ENCODE measurements around the gene CNTNAP5.

Gene CNTNAP5

DNA sequence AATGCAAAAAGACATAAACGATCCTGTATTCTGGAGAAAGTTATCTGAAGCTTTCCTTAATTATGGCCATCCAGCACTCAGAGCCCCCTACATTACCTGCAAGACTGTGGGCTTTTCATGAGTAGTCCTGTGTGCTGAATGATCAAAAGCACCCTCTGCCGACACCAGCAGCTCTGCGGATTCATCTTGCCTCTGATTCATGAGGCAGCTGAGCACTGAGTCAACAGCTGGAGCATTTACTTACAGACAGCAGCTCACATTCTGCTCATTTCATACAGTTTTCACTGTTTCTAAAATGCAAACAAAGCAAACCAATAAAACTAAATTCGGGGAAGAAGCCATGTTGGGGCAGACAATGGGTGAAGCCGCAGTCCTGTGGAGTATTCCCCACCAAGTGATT, 886.5 kb downstream of the CNTNAP5 start:
- no peak for DNase-seq (ENCODE audit: low read depth)

- no peak for DNase-seq (ENCODE audit: low read depth)
Observed at GRCh38 chr2:124913868-124914267, 888.8 kb downstream of the CNTNAP5 start.

- DNase-seq (ENCODE audit: low read depth) = no peak
Observed at GRCh38 chr2:124915567-124915966, 890.5 kb downstream of the CNTNAP5 start.

DNA sequence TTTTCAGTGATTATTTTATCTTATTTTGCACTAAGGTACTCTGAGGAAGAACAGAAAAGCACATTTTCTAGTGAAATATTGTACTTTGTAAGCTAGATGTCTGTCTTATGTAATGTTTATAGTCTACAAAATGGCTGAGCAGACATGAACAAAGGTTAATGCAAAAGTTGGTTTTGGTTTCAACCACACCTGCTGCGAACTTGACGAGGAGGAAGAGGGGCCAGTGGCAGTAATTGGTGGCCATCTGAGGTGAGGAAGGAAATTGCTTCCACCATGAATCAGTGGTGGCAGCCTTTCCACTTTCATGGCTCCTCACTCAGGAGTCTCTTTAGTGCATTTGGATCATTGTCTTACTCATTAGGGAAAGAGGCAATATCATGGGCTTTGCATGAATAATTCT, 894.2 kb downstream of the CNTNAP5 start:
- DNase-seq (ENCODE audit: low read depth) = no peak

DNA sequence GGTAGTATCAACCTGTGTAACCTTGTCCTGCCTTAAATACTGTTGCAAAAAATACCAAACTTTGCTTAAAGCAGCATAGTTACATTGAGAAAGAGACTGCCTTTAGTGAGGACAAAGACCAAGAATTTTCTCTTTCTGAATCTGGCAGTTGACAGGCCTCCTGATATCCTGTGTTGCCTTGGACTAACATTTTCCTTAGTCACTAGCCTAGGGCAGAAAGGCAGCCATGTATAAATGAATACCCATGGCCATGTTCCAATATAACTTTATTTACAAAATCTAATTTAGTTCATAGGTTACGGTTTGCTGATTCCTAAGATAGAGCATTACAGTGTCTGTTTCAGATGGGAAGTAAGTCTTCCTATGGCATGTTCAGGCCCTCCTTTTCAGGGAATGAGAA, 895.4 kb downstream of the CNTNAP5 start:
- DNase-seq (ENCODE audit: low read depth) = no peak

- DNase-seq (ENCODE audit: low read depth) = no peak
Observed at GRCh38 chr2:124921191-124921590, 896.1 kb downstream of the CNTNAP5 start.

DNA sequence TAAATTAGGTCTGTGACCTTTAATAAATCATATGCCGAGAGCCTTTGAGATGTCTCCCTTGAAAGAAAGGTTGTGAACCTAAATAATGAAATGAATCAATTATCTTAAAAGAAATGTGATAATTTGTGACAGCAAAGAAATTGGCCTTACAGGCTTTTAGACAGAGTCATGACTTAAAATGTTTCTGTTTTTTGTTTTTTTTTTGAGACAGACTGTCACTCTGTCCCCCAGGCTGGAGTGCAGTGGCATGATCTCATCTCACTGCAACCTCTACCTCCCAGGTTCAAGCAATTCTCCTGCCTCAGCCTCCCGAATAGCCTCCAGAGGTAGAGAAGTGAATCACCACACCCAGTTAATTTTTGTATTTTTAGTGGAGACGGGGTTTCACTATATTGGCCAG, 898.0 kb downstream of the CNTNAP5 start:
- DNase-seq (ENCODE audit: low read depth) = no peak

DNA sequence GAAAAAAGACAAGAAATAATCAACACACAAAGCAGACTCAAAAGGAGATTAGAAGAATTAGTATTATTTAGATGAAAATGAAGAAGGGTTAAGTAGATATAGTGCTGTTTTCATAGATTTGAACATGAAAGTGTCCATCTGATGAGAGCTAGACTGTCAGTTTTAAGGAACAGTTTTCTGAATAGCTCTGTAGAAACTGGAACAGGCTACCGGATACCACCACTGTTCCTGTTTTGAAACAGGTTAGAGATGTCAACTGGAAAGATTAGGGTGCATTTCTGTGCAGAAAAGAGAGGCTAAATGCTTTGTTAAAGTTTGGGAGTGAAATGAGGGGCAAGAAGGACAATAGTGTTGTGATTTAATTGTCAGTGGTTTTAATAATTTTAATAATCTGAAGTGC, 908.8 kb downstream of the CNTNAP5 start:
- no peak for DNase-seq (ENCODE audit: low read depth)

DNA sequence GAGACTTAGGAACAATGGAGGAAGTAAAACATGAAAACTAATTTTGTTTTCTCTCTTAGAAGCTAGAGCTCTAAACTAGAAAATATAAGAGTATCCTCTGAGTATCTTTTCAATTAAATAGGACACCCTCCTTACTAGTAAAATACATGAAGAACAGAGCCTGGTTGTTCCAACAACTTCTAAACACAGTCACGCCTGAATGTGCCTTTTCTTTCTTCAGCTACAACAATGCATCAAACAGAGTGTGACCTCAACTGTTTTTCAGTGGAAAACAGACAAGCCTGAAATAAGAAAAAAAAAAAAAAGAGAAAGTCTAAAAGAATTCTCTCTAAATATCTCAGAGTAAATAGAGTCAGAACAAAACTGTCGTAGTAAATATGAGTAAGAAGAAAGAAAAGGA, 928.8 kb downstream of the CNTNAP5 start:
- no peak for DNase-seq (ENCODE audit: low read depth)

GRCh38 chr2:124959581-124959980, 934.5 kb downstream of the CNTNAP5 start:
- no peak for DNase-seq (ENCODE audit: low read depth)

GRCh38 chr2:124961132-124961531, 936.0 kb downstream of the CNTNAP5 start:
- no peak for DNase-seq (ENCODE audit: low read depth)

All from T-helper 22 cell (primary cell).